ENCODE results near the gene UTS2R. TPM values are rescaled to one million over a fixed set of nuclear protein-coding genes. Genes with fewer than 3 reads are reported as not detected.

UTS2R gene
- total and polyA plus RNA-seq, 2 of the 4 experiments (the other 2 are of a cell fraction): not detected

- no peak overlapping the region for H4K5ac ChIP-seq (ENCODE audit: low read depth, low read length)
- no peak for TF ChIP-seq POLR2A (IDR thresholded peaks at IDR 0.05; ENCODE audit: low read depth, low read length)
- TF ChIP-seq USF2 (IDR thresholded peaks at IDR 0.05; ENCODE audit: low read depth, low read length): no peak
- no peak for TF ChIP-seq CHD1 (IDR thresholded peaks at IDR 0.05; ENCODE audit: low read depth, low read length)
- no peak for TF ChIP-seq MXI1 (IDR thresholded peaks at IDR 0.05; ENCODE audit: borderline replicate concordance, low read depth, low read length)
- no peak for TF ChIP-seq CEBPB (IDR thresholded peaks at IDR 0.05; ENCODE audit: low read depth, low read length)
- no peak for TF ChIP-seq ELK1 (IDR thresholded peaks at IDR 0.05; ENCODE audit: borderline replicate concordance, low read depth, low read length)
- no peak for TF ChIP-seq NFE2L2 (IDR thresholded peaks at IDR 0.05; ENCODE audit: low read depth, low read length)
- no peak for TF ChIP-seq FOS (IDR thresholded peaks at IDR 0.05; ENCODE audit: low read depth, low read length)
- no peak for TF ChIP-seq BHLHE40 (IDR thresholded peaks at IDR 0.05; ENCODE audit: low read depth, low read length)
- TF ChIP-seq RFX5 (IDR thresholded peaks at IDR 0.05; ENCODE audit: low read depth, low read length): no peak
- no peak for TF ChIP-seq SMC3 (IDR thresholded peaks at IDR 0.05; ENCODE audit: low read depth, low read length)
- no peak for TF ChIP-seq MAFK (IDR thresholded peaks at IDR 0.05; ENCODE audit: low read depth, low read length)
- TF ChIP-seq RCOR1 (IDR thresholded peaks at IDR 0.05; ENCODE audit: insufficient replicate concordance, low read length): no peak
- no peak for TF ChIP-seq CTCF (conservative IDR thresholded peaks at IDR 0.05; ENCODE audit: low read depth, low read length)
- no peak for TF ChIP-seq MAZ (IDR thresholded peaks at IDR 0.05; ENCODE audit: borderline replicate concordance, low read depth, low read length)
- no peak for TF ChIP-seq RAD21 (IDR thresholded peaks at IDR 0.05; ENCODE audit: low read length)
- no peak overlapping the region for H3K14ac ChIP-seq (replicated peaks; ENCODE audit: low read depth, low read length)
- no peaks in the 10 kb centered on the region for H3K9me1 ChIP-seq (ENCODE audit: insufficient read depth, low read length)
- H2AK9ac ChIP-seq (replicated peaks; ENCODE audit: low read depth, low read length, poor library complexity): no peak overlapping the region
- no peak overlapping the region for H2AK5ac ChIP-seq (ENCODE audit: low read depth, low read length)
- 75% methylated on average over 6 of the region's 15 CpGs; no CpG with 5 or more reads in 1 of the 2 experiments for WGBS, 2 experiments (ENCODE audit: extremely low coverage in 2 of 2, insufficient read length in 1 of 2)
- H3K4me3 ChIP-seq (ENCODE audit: insufficient read depth, low read depth, low read length): no peak overlapping the region
- no peak overlapping the region for H4K8ac ChIP-seq (ENCODE audit: low read depth in 2 of 2, low read length in 2 of 2)
- no peak overlapping the region for H3K9ac ChIP-seq (ENCODE audit: low read depth, low read length)
- peaks cover 7% of the 10 kb centered on the region for H4K20me1 ChIP-seq (ENCODE audit: insufficient read depth, low read length)
- H3K27me3 ChIP-seq (ENCODE audit: control insufficient read depth, insufficient read depth, low read length): no peaks in the 10 kb centered on the region; the same call in 1 of the 2 replicates
- H3K23ac ChIP-seq (ENCODE audit: low read depth, low read length): no peak overlapping the region
- no peak for DNase-seq
- peaks cover 10% of the 10 kb centered on the region; the same call in 1 of the 2 replicates for H3K36me3 ChIP-seq (ENCODE audit: control insufficient read depth, insufficient read depth, low read length)
- intact Hi-C loops (cut with micrococcal nuclease): no loop called here
- no peak for ATAC-seq (ENCODE audit: low read depth)
- H2AFZ ChIP-seq (replicated peaks; ENCODE audit: low read length, poor library complexity): no peak overlapping the region
- no peaks in the 10 kb centered on the region for H3K9me3 ChIP-seq (ENCODE audit: control insufficient read depth, insufficient read depth, low read length)
- in situ Hi-C loops (cut with MboI; ENCODE audit: low sequenced_read_pairs): no loop called here
- H2BK15ac ChIP-seq (ENCODE audit: low read depth, low read length): no peak overlapping the region
- no peak overlapping the region for H2BK120ac ChIP-seq (ENCODE audit: low read depth, low read length)
- no peak overlapping the region for H2BK5ac ChIP-seq (ENCODE audit: low read depth, low read length, poor library complexity, severe bottlenecking)
- no peak overlapping the region for H3K56ac ChIP-seq (ENCODE audit: extremely low read depth, insufficient read depth, low read length)
- H3K4me1 ChIP-seq (ENCODE audit: control insufficient read depth, insufficient read depth, low read length): peaks cover 12% of the 10 kb centered on the region
- no TSS peak for BruUV-seq (replicated peaks)
- no peak overlapping the region for H3K27ac ChIP-seq (ENCODE audit: insufficient read depth, low read length)
- H4K91ac ChIP-seq (ENCODE audit: insufficient read depth, low read depth, low read length): no peak overlapping the region
- H3K18ac ChIP-seq (ENCODE audit: low read depth, low read length): no peak overlapping the region
- H3K79me1 ChIP-seq (ENCODE audit: low read depth in 1 of 2, low read length in 2 of 2): no peaks in the 10 kb centered on the region
- H3K4ac ChIP-seq (ENCODE audit: low read depth, low read length): no peak overlapping the region
- CTCF ChIA-PET: interaction anchor here (0.7 kb wide), 1 partner anchor 112 kb away, joined by 3 read pairs; no protein-coding TSS in a partner anchor
- dilution Hi-C loops (cut with HindIII; ENCODE audit: low sequenced_read_pairs, unreplicated experiment): no loop called here
- POLR2A ChIA-PET (ENCODE audit: unreplicated experiment): no interaction called here
- no peak overlapping the region for H3K4me2 ChIP-seq (ENCODE audit: low read depth, low read length)
- H2BK20ac ChIP-seq (ENCODE audit: low read depth, low read length): no peak overlapping the region
Observed at GRCh38 chr17:82392941-82393340, 21.4 kb downstream of the UTS2R start.

All from IMR-90 (cell line).